ENCODE data around the gene AQP6.
A peak's percentile ranks its signal among the peaks of the same experiment; 100 is the strongest.

Gene AQP6

DNA sequence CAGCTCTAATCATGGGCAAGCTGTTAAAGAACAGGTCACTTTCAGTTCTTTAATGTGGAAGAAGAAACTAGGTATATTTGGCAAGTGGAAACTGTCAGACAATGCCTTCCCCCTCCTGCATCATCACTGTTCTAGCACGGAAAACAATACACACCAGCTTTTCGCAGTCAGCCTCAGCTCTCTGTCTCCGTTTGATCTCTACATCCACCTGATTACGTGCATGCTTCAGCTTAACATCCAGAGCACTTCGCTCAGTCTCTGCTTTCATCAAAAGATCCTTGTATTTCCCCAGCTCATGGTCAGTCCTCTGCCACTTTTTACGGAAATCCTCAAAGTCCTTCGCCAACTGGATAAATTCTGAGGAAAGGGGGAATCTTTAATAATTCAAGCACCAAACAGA, 33.5 kb downstream of the AQP6 start:
- H3K79me1 ChIP-seq (replicated peaks; ENCODE audit: low read length, poor library complexity, severe bottlenecking), result peaks cover 25% of the 10 kb centered on the region
- no peak overlapping the region for H3K23ac ChIP-seq (ENCODE audit: low read length in 2 of 2)
- peak overlapping the region; percentile 88 for H2AK5ac ChIP-seq (ENCODE audit: low read length, severe bottlenecking)
- H4K91ac ChIP-seq (ENCODE audit: low read length), result no peak overlapping the region
- no peak for DNase-seq
- H2BK5ac ChIP-seq (ENCODE audit: low read depth, low read length, poor library complexity, severe bottlenecking), result no peak overlapping the region
- no peaks in the 10 kb centered on the region for H3K9me3 ChIP-seq (ENCODE audit: control insufficient read depth, low read length)
- no peak overlapping the region for H3K4ac ChIP-seq (ENCODE audit: low read depth in 1 of 2, low read length in 2 of 2)
- H3K4me3 ChIP-seq (ENCODE audit: insufficient read depth in 1 of 2, low read depth in 1 of 2, low read length in 2 of 2), result no peak overlapping the region
- no peak overlapping the region for H2BK15ac ChIP-seq (ENCODE audit: low read depth, poor library complexity, severe bottlenecking)
- no peak overlapping the region for H2AFZ ChIP-seq (ENCODE audit: low read depth, low read length)
- H3K14ac ChIP-seq (ENCODE audit: low read length in 2 of 2), result no peak overlapping the region
- peaks cover 9 to 13% of the 10 kb centered on the region in 2 experiments for H3K36me3 ChIP-seq (ENCODE audit: control insufficient read depth in 1 of 2, insufficient read depth in 2 of 2, low read depth in 1 of 2, low read length in 2 of 2)
- H3K4me1 ChIP-seq (ENCODE audit: control insufficient read depth, insufficient read depth, low read depth, low read length), result peaks cover 6% of the 10 kb centered on the region
- WGBS, result 97% methylated on average over 5 of the region's 7 CpGs
- H2BK12ac ChIP-seq (ENCODE audit: low read length in 2 of 2), result peak overlapping the region in 1 of 2 experiments; percentile 1
- H3K9ac ChIP-seq (ENCODE audit: low read length), result no peak overlapping the region
- no peak overlapping the region for H2BK120ac ChIP-seq (ENCODE audit: low read depth, low read length)
- H3K18ac ChIP-seq (ENCODE audit: low read depth in 1 of 2, low read length in 2 of 2), result no peak overlapping the region
- no peaks in the 10 kb centered on the region for H3K27me3 ChIP-seq (ENCODE audit: control insufficient read depth in 1 of 2, insufficient read depth in 1 of 2, low read length in 2 of 2)
- H3K27ac ChIP-seq (ENCODE audit: low read length, poor library complexity, severe bottlenecking), result peak overlapping the region; percentile 37
- H4K8ac ChIP-seq (ENCODE audit: low read length), result no peak overlapping the region
- H3K4me2 ChIP-seq (ENCODE audit: low read length, poor library complexity, severe bottlenecking), result no peak overlapping the region

DNA sequence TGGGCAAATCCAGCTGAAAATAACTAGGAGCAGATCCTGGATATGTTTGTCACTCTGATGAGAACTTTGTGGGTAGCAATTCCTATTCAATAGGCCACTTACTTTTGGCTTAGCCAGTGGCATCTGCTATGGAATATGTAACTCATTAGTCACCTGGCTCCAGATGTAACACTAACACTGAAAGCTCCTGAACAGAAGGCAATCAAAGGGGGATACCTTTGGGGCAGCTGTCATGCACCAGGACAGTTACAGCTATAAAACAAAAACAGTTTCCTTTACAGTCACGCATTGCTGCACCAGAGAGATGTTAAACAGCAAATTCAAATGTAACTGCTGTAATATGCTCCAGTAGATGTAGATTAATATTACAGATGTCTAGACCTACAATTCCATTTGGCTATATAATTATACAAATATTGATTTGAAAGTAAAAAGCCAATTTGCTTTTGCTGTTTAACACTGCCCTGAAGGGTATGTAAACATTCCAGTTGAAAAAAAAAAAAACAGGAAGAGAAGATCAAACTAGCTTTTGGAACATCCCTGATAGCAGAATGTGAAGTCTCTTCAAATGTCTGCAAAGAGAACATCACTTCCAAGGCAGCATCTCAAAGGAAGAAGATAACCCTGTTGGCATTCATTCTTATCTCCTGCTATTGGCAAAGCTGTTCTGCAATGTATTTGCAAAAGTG, 34.2 kb downstream of the AQP6 start:
- Histone ChIP-seq H3K23ac (ENCODE audit: low read length in 2 of 2) (no peak overlapping the region), H3K36me3 (ENCODE audit: control insufficient read depth in 1 of 2, insufficient read depth in 2 of 2, low read depth in 1 of 2, low read length in 2 of 2) (peaks cover 6 to 8% of the 10 kb centered on the region in 2 experiments), H3K4me2 (ENCODE audit: low read length, poor library complexity, severe bottlenecking) (no peak overlapping the region), H3K4me1 (ENCODE audit: control insufficient read depth, insufficient read depth, low read depth, low read length) (peaks cover 6% of the 10 kb centered on the region), H2BK15ac (ENCODE audit: low read depth, poor library complexity, severe bottlenecking) (no peak overlapping the region), H3K27me3 (ENCODE audit: control insufficient read depth in 1 of 2, insufficient read depth in 1 of 2, low read length in 2 of 2) (no peaks in the 10 kb centered on the region), H3K27ac (ENCODE audit: low read length, poor library complexity, severe bottlenecking) (peak overlapping the region; percentile 37), H4K91ac (ENCODE audit: low read length) (no peak overlapping the region), H3K9ac (ENCODE audit: low read length) (no peak overlapping the region), H3K79me1 (replicated peaks; ENCODE audit: low read length, poor library complexity, severe bottlenecking) (peaks cover 25% of the 10 kb centered on the region), H3K4me3 (ENCODE audit: insufficient read depth in 1 of 2, low read depth in 1 of 2, low read length in 2 of 2) (no peak overlapping the region), H3K14ac (ENCODE audit: low read length in 2 of 2) (no peak overlapping the region), H2BK5ac (ENCODE audit: low read depth, low read length, poor library complexity, severe bottlenecking) (no peak overlapping the region), H2BK120ac (ENCODE audit: low read depth, low read length) (no peak overlapping the region), H2AFZ (ENCODE audit: low read depth, low read length) (no peak overlapping the region), H3K4ac (ENCODE audit: low read depth in 1 of 2, low read length in 2 of 2) (no peak overlapping the region), H2BK12ac (ENCODE audit: low read length in 2 of 2) (no peak overlapping the region), H4K8ac (ENCODE audit: low read length) (no peak overlapping the region), H3K18ac (ENCODE audit: low read depth in 1 of 2, low read length in 2 of 2) (no peak overlapping the region), H3K9me3 (ENCODE audit: control insufficient read depth, low read length) (no peaks in the 10 kb centered on the region), H2AK5ac (ENCODE audit: low read length, severe bottlenecking) (no peak overlapping the region)
- DNase-seq, result peak; percentile 33
- no CpG with 5 or more reads among the region's 1 CpG for WGBS

DNA sequence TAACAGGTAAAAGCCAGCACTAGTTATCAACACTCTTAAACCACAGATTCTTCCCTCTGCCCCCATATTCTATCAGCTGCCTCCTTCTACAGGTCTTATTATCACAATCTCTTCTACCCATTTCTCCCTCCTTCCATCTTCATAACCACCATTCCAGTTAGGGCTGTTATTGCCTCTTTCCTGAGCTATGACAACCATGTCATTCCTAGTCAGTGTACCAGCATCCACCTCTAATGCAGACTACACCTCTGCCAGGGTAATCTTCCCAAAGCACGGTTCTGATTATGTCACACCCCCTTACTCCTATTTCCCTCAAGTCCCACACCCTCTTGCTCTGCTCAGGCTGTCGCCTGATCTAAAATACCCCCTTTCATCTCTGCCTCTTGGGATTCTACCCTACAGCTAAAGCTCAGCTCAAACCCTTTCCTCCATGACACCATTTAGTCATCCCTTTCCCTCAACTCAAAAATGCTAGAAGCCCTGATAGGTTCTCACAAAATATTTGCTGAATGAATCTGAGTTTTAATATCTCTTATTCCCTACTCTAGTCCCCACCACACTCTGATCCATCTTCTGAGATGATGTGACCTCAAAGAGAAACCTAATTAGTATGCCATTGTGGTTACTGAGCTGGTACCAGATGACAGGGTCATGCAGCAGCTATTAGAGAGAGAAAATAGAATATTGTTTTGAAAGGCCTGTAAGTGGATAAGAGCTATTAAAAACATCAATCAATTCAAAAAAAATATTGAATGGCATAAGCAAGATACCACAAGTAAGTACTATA, 40.8 kb downstream of the AQP6 start:
- Histone ChIP-seq H3K4me1 (ENCODE audit: control insufficient read depth, insufficient read depth, low read depth, low read length) (peaks cover 2% of the 10 kb centered on the region), H3K4me2 (ENCODE audit: low read length, poor library complexity, severe bottlenecking) (no peak overlapping the region), H3K79me1 (replicated peaks; ENCODE audit: low read length, poor library complexity, severe bottlenecking) (peaks cover 24% of the 10 kb centered on the region), H3K14ac (ENCODE audit: low read length in 2 of 2) (no peak overlapping the region), H3K4me3 (ENCODE audit: insufficient read depth in 1 of 2, low read depth in 1 of 2, low read length in 2 of 2) (no peak overlapping the region), H2BK12ac (ENCODE audit: low read length in 2 of 2) (no peak overlapping the region), H3K27me3 (ENCODE audit: control insufficient read depth in 1 of 2, insufficient read depth in 1 of 2, low read length in 2 of 2) (no peaks in the 10 kb centered on the region), H2AFZ (ENCODE audit: low read depth, low read length) (no peak overlapping the region), H4K91ac (ENCODE audit: low read length) (no peak overlapping the region), H3K18ac (ENCODE audit: low read depth in 1 of 2, low read length in 2 of 2) (no peak overlapping the region), H3K27ac (ENCODE audit: low read length, poor library complexity, severe bottlenecking) (no peak overlapping the region), H2BK15ac (ENCODE audit: low read depth, poor library complexity, severe bottlenecking) (no peak overlapping the region), H2BK5ac (ENCODE audit: low read depth, low read length, poor library complexity, severe bottlenecking) (no peak overlapping the region), H3K4ac (ENCODE audit: low read depth in 1 of 2, low read length in 2 of 2) (no peak overlapping the region), H2AK5ac (ENCODE audit: low read length, severe bottlenecking) (no peak overlapping the region), H3K36me3 (ENCODE audit: control insufficient read depth in 1 of 2, insufficient read depth in 2 of 2, low read depth in 1 of 2, low read length in 2 of 2) (peaks cover 5 to 11% of the 10 kb centered on the region in 2 experiments), H3K23ac (ENCODE audit: low read length in 2 of 2) (no peak overlapping the region), H3K9ac (ENCODE audit: low read length) (no peak overlapping the region), H2BK120ac (ENCODE audit: low read depth, low read length) (no peak overlapping the region), H4K8ac (ENCODE audit: low read length) (peak overlapping the region; percentile 69), H3K9me3 (ENCODE audit: control insufficient read depth, low read length) (no peaks in the 10 kb centered on the region)
- DNase-seq, result no peak
- 94% methylated on average over 2 of the region's 2 CpGs for WGBS

DNA sequence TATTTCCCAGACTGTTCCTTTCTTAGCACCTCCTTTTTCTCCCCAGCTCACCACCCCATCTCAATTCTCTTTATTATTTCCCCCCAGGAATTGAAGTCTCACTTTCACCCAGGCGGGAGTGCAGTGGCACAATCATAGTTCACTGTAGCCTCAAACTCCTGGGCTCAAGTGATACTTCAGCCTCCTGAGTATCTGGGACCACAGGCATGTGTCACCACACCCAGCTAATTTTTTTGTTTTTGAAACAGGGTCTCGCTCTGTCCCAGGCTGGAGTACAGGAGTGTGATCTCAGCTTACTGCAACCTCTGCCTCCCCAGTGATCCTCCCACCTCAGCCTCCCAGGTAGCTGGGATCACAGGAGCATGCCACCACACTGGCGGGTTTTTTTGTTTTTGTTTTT, 41.6 kb downstream of the AQP6 start:
- Histone ChIP-seq H3K4me2 (ENCODE audit: low read length, poor library complexity, severe bottlenecking) (no peak overlapping the region), H3K79me1 (replicated peaks; ENCODE audit: low read length, poor library complexity, severe bottlenecking) (peaks cover 21% of the 10 kb centered on the region), H3K18ac (ENCODE audit: low read depth in 1 of 2, low read length in 2 of 2) (no peak overlapping the region), H3K4me3 (ENCODE audit: insufficient read depth in 1 of 2, low read depth in 1 of 2, low read length in 2 of 2) (no peak overlapping the region), H4K91ac (ENCODE audit: low read length) (no peak overlapping the region), H2BK120ac (ENCODE audit: low read depth, low read length) (no peak overlapping the region), H2AFZ (ENCODE audit: low read depth, low read length) (no peak overlapping the region), H2AK5ac (ENCODE audit: low read length, severe bottlenecking) (no peak overlapping the region), H4K8ac (ENCODE audit: low read length) (no peak overlapping the region), H3K4me1 (ENCODE audit: control insufficient read depth, insufficient read depth, low read depth, low read length) (peaks cover 1% of the 10 kb centered on the region), H2BK15ac (ENCODE audit: low read depth, poor library complexity, severe bottlenecking) (no peak overlapping the region), H3K27ac (ENCODE audit: low read length, poor library complexity, severe bottlenecking) (no peak overlapping the region), H3K36me3 (ENCODE audit: control insufficient read depth in 1 of 2, insufficient read depth in 2 of 2, low read depth in 1 of 2, low read length in 2 of 2) (peaks cover 5 to 11% of the 10 kb centered on the region in 2 experiments), H3K9me3 (ENCODE audit: control insufficient read depth, low read length) (no peaks in the 10 kb centered on the region), H3K14ac (ENCODE audit: low read length in 2 of 2) (no peak overlapping the region), H2BK12ac (ENCODE audit: low read length in 2 of 2) (no peak overlapping the region), H3K27me3 (ENCODE audit: control insufficient read depth in 1 of 2, insufficient read depth in 1 of 2, low read length in 2 of 2) (no peaks in the 10 kb centered on the region), H3K23ac (ENCODE audit: low read length in 2 of 2) (no peak overlapping the region), H3K9ac (ENCODE audit: low read length) (no peak overlapping the region), H3K4ac (ENCODE audit: low read depth in 1 of 2, low read length in 2 of 2) (no peak overlapping the region), H2BK5ac (ENCODE audit: low read depth, low read length, poor library complexity, severe bottlenecking) (no peak overlapping the region)
- WGBS, result 100% methylated on average over 2 of the region's 3 CpGs
- DNase-seq, result no peak

Measured in mesenchymal stem cell (in vitro differentiated cells and primary cell).